Karpas-422 (cell line): ENCODE measurements around the gene KLHL7. TPM values are rescaled to one million over a fixed set of nuclear protein-coding genes. Genes with fewer than 3 reads are reported as not detected.

Source experiments
- DNase-seq: peaks from one replicate; pipeline ENCODE4 v3.0.0-alpha.2; 2015
- H2AFZ ChIP-seq: fragments of 200-600 bp; sonication (generic); 2 replicates; pipeline ENCODE4 v1.6.1; 2014; ENCODE audit warnings: antibody characterized with exemption, low read length, mixed read lengths
- H3K27ac ChIP-seq: fragments of 200-600 bp; sonication (generic); 2 replicates; pipeline ENCODE4 v1.5.1; 2014; ENCODE audit warnings: mild to moderate bottlenecking, low read length, moderate library complexity
- H3K27me3 ChIP-seq: fragments of 200-600 bp; sonication (generic); 2 replicates; pipeline ENCODE4 v1.6.1; 2014; ENCODE audit warnings: low read length, mixed read lengths
- H3K36me3 ChIP-seq: fragments of 200-600 bp; sonication (generic); 2 replicates; pipeline ENCODE4 v1.6.1; 2014; ENCODE audit warnings: low read length, mixed read lengths; ENCODE audit not compliant: insufficient read depth
- H3K4me1 ChIP-seq: fragments of 200-600 bp; sonication (generic); 2 replicates; pipeline ENCODE4 v1.6.1; 2014; ENCODE audit warnings: mild to moderate bottlenecking, low read length, mixed read lengths
- H3K4me2 ChIP-seq: fragments of 200-600 bp; sonication (generic); 2 replicates; pipeline ENCODE4 v1.6.1; 2014; ENCODE audit warnings: low read length, low read depth, mild to moderate bottlenecking; ENCODE audit not compliant: poor library complexity, severe bottlenecking
- H3K4me3 ChIP-seq: fragments of 200-600 bp; sonication (generic); 2 replicates; pipeline ENCODE4 v1.5.1; 2014; ENCODE audit warnings: mild to moderate bottlenecking, antibody characterized with exemption, low read length, mixed read lengths
- H3K79me2 ChIP-seq: fragments of 200-600 bp; sonication (generic); 2 replicates; pipeline ENCODE4 v1.6.1; 2014; ENCODE audit warnings: mild to moderate bottlenecking, low read length, mixed read lengths
- H3K9ac ChIP-seq: fragments of 200-600 bp; sonication (generic); 2 replicates; pipeline ENCODE4 v1.6.0; 2014; ENCODE audit warnings: low read length
- H3K9me2 ChIP-seq: fragments of 200-600 bp; sonication (generic), shearing (Covaris generic); replicated peaks from 2 replicates; pipeline ENCODE4 v1.6.0; 2014; ENCODE audit warnings: mild to moderate bottlenecking, low read length, moderate library complexity; ENCODE audit not compliant: insufficient read depth
- H3K9me3 ChIP-seq: fragments of 300-700, 200-600 bp; sonication (generic); 2 replicates; pipeline ENCODE4 v1.6.1; 2014; ENCODE audit warnings: low read length, mixed read lengths
- H4K20me1 ChIP-seq: fragments of 200-600 bp; sonication (generic); 2 replicates; pipeline ENCODE4 v1.6.1; 2014; ENCODE audit warnings: mild to moderate bottlenecking, antibody characterized with exemption, low read length, low read depth; ENCODE audit not compliant: insufficient read depth
- total RNA-seq: library from RNA; depleted of rRNA; stranded (reverse); fragments of >200 nt; shearing (Covaris generic); gene quantifications from 2 replicates; pipeline ENCODE4 v1.2.3, GENCODE V29; 2014; ENCODE audit warnings: low replicate concordance

KLHL7 gene
- total RNA-seq, 1 experiment from 2014 or later, result 20.2 TPM

GRCh38 chr7:23100697-23101096, 4.9 kb upstream of the KLHL7 start:
- Histone ChIP-seq H4K20me1 (no peaks in the 10 kb centered on the region), H3K27me3 (0 out of 2 replicates have a peak, but pooled peaks cover 3% of the 10 kb centered on the region)

DNA sequence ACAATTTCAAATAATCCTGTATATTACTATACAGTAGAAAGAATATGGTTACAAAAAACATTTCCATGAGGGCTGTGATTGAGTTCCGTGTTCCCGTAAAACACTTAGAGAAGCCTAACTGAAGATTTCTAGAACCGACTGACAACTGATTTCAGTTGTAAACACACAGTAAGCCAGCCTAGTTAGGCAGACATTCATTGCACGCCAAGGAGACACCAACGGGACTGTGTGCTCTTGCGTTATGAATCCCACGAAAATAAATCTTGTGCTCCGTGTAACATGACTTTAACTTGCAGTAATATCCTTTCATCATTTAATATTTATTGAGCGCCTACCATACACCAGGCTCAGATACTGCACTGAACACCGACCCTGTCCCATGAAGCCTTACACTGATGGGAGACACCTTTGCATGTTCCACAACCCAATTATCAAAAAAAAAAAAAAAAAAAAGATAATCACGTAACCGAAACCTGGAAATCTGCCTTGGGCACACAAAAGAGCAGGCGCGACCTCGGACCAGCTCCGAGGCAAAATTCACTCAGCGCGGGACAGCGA, 420 bp upstream of the KLHL7 start:
- Histone ChIP-seq H4K20me1 (peaks cover 14% of the 10 kb centered on the region; the same call in 1 of the 2 replicates), H3K79me2 (peaks cover 44% of the 10 kb centered on the region)

More at GRCh38 chr7:23100697-23101096, 4.9 kb upstream of the KLHL7 start:
- no peak for DNase-seq
- Histone ChIP-seq H2AFZ (no peak overlapping the region), H3K4me2 (no peak overlapping the region), H3K9ac (no peak overlapping the region), H3K4me1 (peaks cover 7% of the 10 kb centered on the region), H3K36me3 (no peaks in the 10 kb centered on the region; the same call in 1 of the 2 replicates), H3K9me2 (no peaks in the 10 kb centered on the region), H3K27ac (no peak overlapping the region), H3K79me2 (peaks cover 6% of the 10 kb centered on the region; the same call in 1 of the 2 replicates), H3K4me3 (no peak overlapping the region), H3K9me3 (peaks cover 2% of the 10 kb centered on the region)

GRCh38 chr7:23106057-23106822, 655 bp downstream of the KLHL7 start:
- Histone ChIP-seq H3K4me2 (peak overlapping the region; percentile 92), H4K20me1 (peaks cover 19% of the 10 kb centered on the region; the same call in 1 of the 2 replicates), H3K27me3 (no peaks in the 10 kb centered on the region), H3K79me2 (peaks cover 50% of the 10 kb centered on the region), H3K9ac (peak overlapping the region; percentile 96), H2AFZ (peak overlapping the region; percentile 99), H3K27ac (peak overlapping the region; percentile 77), H3K9me3 (no peaks in the 10 kb centered on the region), H3K4me3 (peak overlapping the region; percentile 95), H3K36me3 (no peaks in the 10 kb centered on the region; the same call in 1 of the 2 replicates), H3K9me2 (no peaks in the 10 kb centered on the region), H3K4me1 (peaks cover 23% of the 10 kb centered on the region)
- DNase-seq, result peak; percentile 79

More for the DNA sequence above, 420 bp upstream of the KLHL7 start:
- peak overlapping the region; percentile 72 for H2AFZ ChIP-seq
- no peaks in the 10 kb centered on the region; the same call in 1 of the 2 replicates for H3K36me3 ChIP-seq
- no peak overlapping the region for H3K27ac ChIP-seq
- H3K4me3 ChIP-seq, result peak overlapping the region; percentile 95
- H3K9ac ChIP-seq, result peak overlapping the region; percentile 96
- H3K4me1 ChIP-seq, result peaks cover 23% of the 10 kb centered on the region
- DNase-seq, result peak; percentile 53
- no peaks in the 10 kb centered on the region for H3K27me3 ChIP-seq
- no peaks in the 10 kb centered on the region for H3K9me3 ChIP-seq
- no peaks in the 10 kb centered on the region for H3K9me2 ChIP-seq
- peak overlapping the region; percentile 92 for H3K4me2 ChIP-seq

DNA sequence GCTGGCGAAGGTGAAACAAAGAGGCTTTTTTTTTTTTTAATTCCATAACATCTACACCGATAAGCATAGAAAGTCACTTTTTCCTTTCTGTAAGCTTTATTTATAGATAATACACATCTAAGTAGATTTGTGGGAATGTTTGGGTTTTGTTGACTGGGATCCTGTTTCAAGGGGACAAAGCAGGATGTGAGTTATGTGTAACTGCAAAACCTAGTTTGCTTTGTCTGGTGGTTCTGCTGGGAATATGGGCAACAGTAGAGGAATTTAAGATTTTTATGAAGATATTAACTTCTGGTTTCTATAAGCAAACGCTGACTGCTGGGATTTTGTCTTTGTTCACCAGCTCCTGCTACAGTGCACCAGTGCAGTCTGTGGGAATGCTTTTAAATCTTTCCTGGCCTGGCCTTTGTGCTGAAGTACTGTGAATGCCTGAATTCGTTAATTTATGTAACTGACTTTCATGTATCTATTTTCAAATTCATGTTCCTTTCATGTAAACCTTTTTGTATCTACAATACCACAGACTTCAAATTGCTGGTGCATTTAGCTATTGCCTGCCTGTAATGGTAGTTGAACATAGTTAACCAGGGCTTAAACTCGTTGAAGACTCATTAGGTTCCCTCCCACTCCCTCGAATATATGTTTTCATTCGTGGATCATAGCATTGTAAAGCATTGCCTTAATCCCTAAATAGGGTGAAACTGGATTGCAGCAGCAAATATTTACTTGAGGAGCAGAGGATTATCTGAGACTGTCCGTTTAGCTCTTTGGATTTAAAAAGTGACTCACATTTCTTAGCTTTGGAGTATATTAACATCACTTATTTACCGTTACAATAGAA, 1.5 kb downstream of the KLHL7 start:
- Histone ChIP-seq H3K27me3 (no peaks in the 10 kb centered on the region), H4K20me1 (peaks cover 23% of the 10 kb centered on the region), H3K4me2 (peak overlapping the region; percentile 92), H3K79me2 (peaks cover 56% of the 10 kb centered on the region), H3K9me3 (no peaks in the 10 kb centered on the region), H3K4me3 (peak overlapping the region; percentile 95), H3K27ac (no peak overlapping the region; the same call in 1 of the 2 replicates), H3K9me2 (no peaks in the 10 kb centered on the region), H3K4me1 (peaks cover 23% of the 10 kb centered on the region), H3K36me3 (no peaks in the 10 kb centered on the region; the same call in 1 of the 2 replicates), H3K9ac (peak overlapping the region; percentile 96), H2AFZ (peak overlapping the region; percentile 99; the same call in 1 of the 2 replicates)
- no peak for DNase-seq

DNA sequence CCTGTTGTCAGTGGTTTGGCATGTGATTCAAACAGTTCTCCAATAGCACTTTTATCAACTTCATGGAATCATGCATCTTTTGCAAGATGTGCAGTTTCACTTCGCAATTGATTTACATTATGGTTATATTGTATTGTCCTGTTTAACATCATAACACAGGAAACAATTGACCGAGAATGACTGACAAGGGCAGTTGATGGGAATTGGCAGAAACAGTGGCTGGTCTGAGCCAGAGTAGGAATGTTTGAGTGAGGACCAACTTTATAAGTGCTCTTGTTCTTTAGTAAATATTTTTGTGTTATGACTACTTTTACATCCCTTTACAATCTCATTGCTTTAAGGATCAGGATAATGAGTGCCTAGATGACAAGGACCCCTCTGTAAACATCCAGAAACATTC, 2.2 kb downstream of the KLHL7 start:
- Histone ChIP-seq H4K20me1 (peaks cover 26% of the 10 kb centered on the region), H3K4me1 (peaks cover 23% of the 10 kb centered on the region), H3K4me3 (peak overlapping the region; percentile 95; the same call in 1 of the 2 replicates), H3K36me3 (no peaks in the 10 kb centered on the region), H2AFZ (no peak overlapping the region), H3K79me2 (peaks cover 58% of the 10 kb centered on the region), H3K9me2 (no peaks in the 10 kb centered on the region), H3K27me3 (no peaks in the 10 kb centered on the region), H3K9me3 (no peaks in the 10 kb centered on the region), H3K9ac (no peak overlapping the region; the same call in 1 of the 2 replicates), H3K4me2 (peak overlapping the region; percentile 92), H3K27ac (no peak overlapping the region)
- DNase-seq, result no peak

- no peak overlapping the region for H3K27ac ChIP-seq
- no peaks in the 10 kb centered on the region for H3K9me2 ChIP-seq
- H3K79me2 ChIP-seq, result peaks cover 59% of the 10 kb centered on the region
- H4K20me1 ChIP-seq, result peaks cover 30% of the 10 kb centered on the region
- no peaks in the 10 kb centered on the region for H3K27me3 ChIP-seq
- DNase-seq, result no peak
- H3K9me3 ChIP-seq, result no peaks in the 10 kb centered on the region
- no peak overlapping the region for H3K4me2 ChIP-seq
- H3K9ac ChIP-seq, result no peak overlapping the region
- peaks cover 23% of the 10 kb centered on the region for H3K4me1 ChIP-seq
- H2AFZ ChIP-seq, result no peak overlapping the region
- no peaks in the 10 kb centered on the region for H3K36me3 ChIP-seq
- no peak overlapping the region for H3K4me3 ChIP-seq
Measured at GRCh38 chr7:23108995-23109394, 3.4 kb downstream of the KLHL7 start.

DNA sequence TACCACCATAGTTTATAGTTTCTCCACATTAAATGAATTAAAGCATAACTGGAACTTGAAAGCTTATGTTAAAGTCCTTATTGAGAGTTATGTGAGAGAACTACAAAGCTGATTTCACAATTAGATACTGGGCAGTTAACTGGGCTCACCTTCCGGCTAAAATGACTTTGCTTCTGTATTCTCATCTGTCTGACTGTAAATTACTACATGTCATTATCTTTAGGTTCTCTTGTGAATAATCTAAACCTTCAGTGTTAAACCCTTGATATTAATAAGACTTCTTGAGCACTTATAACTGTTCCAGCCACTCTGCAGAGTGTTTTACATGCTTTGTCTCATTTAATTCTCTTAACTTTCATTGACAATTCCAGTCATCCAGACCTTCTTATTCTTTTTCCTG, 3.9 kb downstream of the KLHL7 start:
- Histone ChIP-seq H3K9me2 (no peaks in the 10 kb centered on the region), H3K9me3 (no peaks in the 10 kb centered on the region), H3K27me3 (no peaks in the 10 kb centered on the region), H3K79me2 (peaks cover 64% of the 10 kb centered on the region), H3K9ac (no peak overlapping the region), H3K4me3 (no peak overlapping the region), H3K27ac (no peak overlapping the region), H3K36me3 (no peaks in the 10 kb centered on the region), H2AFZ (no peak overlapping the region), H4K20me1 (peaks cover 30% of the 10 kb centered on the region), H3K4me2 (no peak overlapping the region), H3K4me1 (peaks cover 21% of the 10 kb centered on the region)
- no peak for DNase-seq
